Erythroblast (primary cell): ENCODE measurements around the gene RNU1-4.
"Not testable (repeated sequence)": the region's sequence is repeated elsewhere in the genome, so short reads cannot be mapped to it uniquely, and the experiment has no call there.

ENCODE experiments used
- GATA1 ChIP-seq: IDR thresholded peaks from 2 replicates; pipeline ENCODE4 v1.6.1; 2011; ENCODE audit warnings: low read depth, mild to moderate bottlenecking, control low read depth, low read length, moderate library complexity
- POLR2A ChIP-seq: IDR thresholded peaks from 2 replicates; pipeline ENCODE4 v1.6.1; 2011; ENCODE audit warnings: mild to moderate bottlenecking, low read length

DNA sequence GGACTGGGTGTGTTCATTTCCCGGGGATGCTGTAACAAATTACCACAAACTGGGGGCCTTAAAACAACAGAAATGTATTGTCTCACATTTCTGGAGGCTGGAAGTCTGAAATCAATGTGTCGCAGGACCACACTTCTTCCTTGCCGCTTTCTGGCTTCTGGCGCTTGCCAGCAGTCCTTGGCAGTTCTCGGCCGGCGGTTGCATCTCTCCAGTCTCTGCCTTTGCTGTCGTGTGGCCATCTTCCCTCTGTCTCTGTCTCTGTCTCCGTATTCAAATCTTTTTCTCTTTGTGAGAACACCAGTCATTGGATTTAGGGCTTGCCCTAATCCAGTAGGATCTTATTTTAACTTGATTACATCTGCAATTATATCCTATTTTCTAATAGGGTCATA is 32.9 kb downstream of the RNU1-4 start:
- not testable (repeated sequence) for TF ChIP-seq POLR2A, GATA1
